Urinary bladder (tissue), 4 donors: ENCODE results near the gene SH2D7. TPM values are rescaled to one million over a fixed set of nuclear protein-coding genes. Genes with fewer than 3 reads are reported as not detected.
A peak's percentile ranks its signal among the peaks of the same experiment; 100 is the strongest.

Experiments used
- DNase-seq: peaks from one replicate; pipeline ENCODE4 v3.0.0-alpha.2; 2015; ENCODE audit errors: extremely low spot score
- H3K27ac ChIP-seq: one replicate; pipeline ENCODE4 v1.5.1; 2013; ENCODE audit warnings: low read depth, mild to moderate bottlenecking, moderate library complexity
- H3K36me3 ChIP-seq: one replicate; pipeline ENCODE4 v1.6.1; 2013; ENCODE audit warnings: mild to moderate bottlenecking, moderate library complexity; ENCODE audit not compliant: insufficient read depth
- H3K4me1 ChIP-seq: one replicate; pipeline ENCODE4 v1.6.1; 2013; ENCODE audit warnings: mild to moderate bottlenecking, moderate library complexity; ENCODE audit not compliant: insufficient read depth
- H3K4me3 ChIP-seq: one replicate; pipeline ENCODE4 v1.5.1; 2013; ENCODE audit warnings: low read depth, low read length
- WGBS: extraction: QIAGEN DNeasy Blood & Tissue Kit; methylation state at CpG from one replicate; pipeline ENCODE4 v1.1.7; 2013; 5-methylcytosine and 5-hydroxymethylcytosine counted together
- polyA plus RNA-seq: library from polyadenylated mRNA; stranded (reverse); fragments of 200-250 nt; gene quantifications from one replicate; pipeline ENCODE4 v1.2.3, GENCODE V29; 2013
- total RNA-seq: library from RNA; depleted of rRNA; stranded (reverse); fragments of >200 nt; gene quantifications from one replicate; pipeline ENCODE4 v1.2.3, GENCODE V29; 2014
- donor health status: healthy with polysubstance abuse.
- donor health status: healthy.

Gene SH2D7
- total and polyA plus RNA-seq, 2 donors: not detected

GRCh38 chr15:78065973-78066946 is 26.1 kb upstream of the SH2D7 start:
- H3K4me1 ChIP-seq: peaks cover 13% of the 10 kb centered on the region

GRCh38 chr15:78067328-78068228 is 24.8 kb upstream of the SH2D7 start:
- Histone ChIP-seq H3K27ac (peak overlapping the region; percentile 32), H3K36me3 (no peaks in the 10 kb centered on the region), H3K4me3 (no peak overlapping the region), H3K4me1 (peaks cover 13% of the 10 kb centered on the region)
- WGBS: 7% methylated on average over 1 of the region's 1 CpG
- no peak for DNase-seq

More at GRCh38 chr15:78065973-78066946, 26.1 kb upstream of the SH2D7 start:
- DNase-seq: no peak
- WGBS: 50% methylated on average over 7 of the region's 7 CpGs
- no peak overlapping the region for H3K4me3 ChIP-seq
- H3K36me3 ChIP-seq: no peaks in the 10 kb centered on the region
- H3K27ac ChIP-seq: peak overlapping the region; percentile 79

GRCh38 chr15:78069052-78069414 is 23.3 kb upstream of the SH2D7 start:
- Histone ChIP-seq H3K4me1 (peaks cover 13% of the 10 kb centered on the region), H3K4me3 (no peak overlapping the region), H3K27ac (peak overlapping the region; percentile 45), H3K36me3 (no peaks in the 10 kb centered on the region)
- DNase-seq: no peak
- 61% methylated on average over 7 of the region's 7 CpGs for WGBS

- H3K27ac ChIP-seq: no peak overlapping the region
- H3K36me3 ChIP-seq: no peaks in the 10 kb centered on the region
- 63% methylated on average over 5 of the region's 5 CpGs for WGBS
- no peak overlapping the region for H3K4me3 ChIP-seq
- no peak for DNase-seq
- H3K4me1 ChIP-seq: peaks cover 13% of the 10 kb centered on the region
These were observed 22.8 kb upstream of the SH2D7 start for GRCh38 chr15:78069462-78070029.

GRCh38 chr15:78070049-78070700 is 22.2 kb upstream of the SH2D7 start:
- DNase-seq: no peak
- Histone ChIP-seq H3K4me1 (peaks cover 10% of the 10 kb centered on the region), H3K27ac (no peak overlapping the region), H3K4me3 (no peak overlapping the region), H3K36me3 (no peaks in the 10 kb centered on the region)
- WGBS: 74% methylated on average over 4 of the region's 4 CpGs

- Histone ChIP-seq H3K4me1 (peaks cover 5% of the 10 kb centered on the region), H3K27ac (peak overlapping the region; percentile 60), H3K4me3 (no peak overlapping the region), H3K36me3 (no peaks in the 10 kb centered on the region)
- WGBS: 62% methylated on average over 2 of the region's 2 CpGs
- no peak for DNase-seq
These were observed 21.0 kb upstream of the SH2D7 start for GRCh38 chr15:78071383-78071782.

- Histone ChIP-seq H3K27ac (peak overlapping the region; percentile 60), H3K4me3 (no peak overlapping the region), H3K36me3 (no peaks in the 10 kb centered on the region), H3K4me1 (peaks cover 4% of the 10 kb centered on the region)
- 42% methylated on average over 9 of the region's 9 CpGs for WGBS
- DNase-seq: no peak
These were observed 20.1 kb upstream of the SH2D7 start for GRCh38 chr15:78072080-78072892.

GRCh38 chr15:78073046-78073787 is 19.1 kb upstream of the SH2D7 start:
- WGBS: 89% methylated on average over 5 of the region's 5 CpGs
- DNase-seq: no peak
- H3K27ac ChIP-seq: peak overlapping the region; percentile 35
- H3K4me3 ChIP-seq: no peak overlapping the region
- peaks cover 4% of the 10 kb centered on the region for H3K4me1 ChIP-seq
- H3K36me3 ChIP-seq: no peaks in the 10 kb centered on the region

GRCh38 chr15:78075490-78076230 is 16.7 kb upstream of the SH2D7 start:
- Histone ChIP-seq H3K36me3 (no peaks in the 10 kb centered on the region), H3K4me1 (no peaks in the 10 kb centered on the region), H3K4me3 (peak overlapping the region; percentile 94), H3K27ac (peak overlapping the region; percentile 61)
- DNase-seq: no peak
- 17% methylated on average over 7 of the region's 7 CpGs for WGBS

GRCh38 chr15:78076231-78077052 is 15.9 kb upstream of the SH2D7 start:
- H3K4me3 ChIP-seq: peak overlapping the region; percentile 94
- peak overlapping the region; percentile 88 for H3K27ac ChIP-seq
- no peak for DNase-seq
- no peaks in the 10 kb centered on the region for H3K36me3 ChIP-seq
- no peaks in the 10 kb centered on the region for H3K4me1 ChIP-seq
- 39% methylated on average over 17 of the region's 17 CpGs for WGBS
